PC-3 (cell line): ENCODE measurements around the gene LYRM9.
"Not testable (repeated sequence)": the region's sequence is repeated elsewhere in the genome, so short reads cannot be mapped to it uniquely, and the experiment has no call there.

Experiments used
- EZH2 ChIP-seq: fragments of 300-600 bp; sonication (generic); IDR thresholded peaks from one replicate; pipeline ENCODE4 v1.6.1; 2017; ENCODE audit warnings: antibody characterized with exemption, mild to moderate bottlenecking, low read length; ENCODE audit not compliant: unreplicated experiment
- TF ChIP-seq, protein P1 (sequence below): fragments of 300-600 bp; sonication (generic); conservative IDR thresholded peaks from 2 replicates; pipeline ENCODE4 v1.5.1; 2017; ENCODE audit warnings: antibody characterized with exemption, low read depth, mild to moderate bottlenecking, low read length

DNA sequence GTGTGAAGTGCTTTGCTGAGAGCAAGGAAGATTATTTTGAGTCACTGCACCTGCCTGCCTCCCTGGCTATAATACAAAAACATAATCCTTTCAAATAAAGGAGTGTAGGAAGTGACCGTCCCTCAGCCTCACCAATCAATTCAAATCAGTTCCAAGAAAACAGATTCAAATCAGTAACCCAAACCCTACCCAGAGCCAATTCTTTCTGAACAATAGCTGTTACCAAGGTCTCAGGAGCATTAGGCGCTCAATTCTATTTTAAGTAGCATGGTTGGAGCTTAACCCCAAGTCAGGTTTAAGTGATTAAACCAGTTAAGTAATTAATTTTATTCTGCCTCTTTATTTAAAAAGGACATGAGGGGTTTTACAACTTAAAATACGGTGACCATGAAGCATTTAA lies 54.6 kb downstream of the LYRM9 start:
- TF ChIP-seq, protein P1, sequence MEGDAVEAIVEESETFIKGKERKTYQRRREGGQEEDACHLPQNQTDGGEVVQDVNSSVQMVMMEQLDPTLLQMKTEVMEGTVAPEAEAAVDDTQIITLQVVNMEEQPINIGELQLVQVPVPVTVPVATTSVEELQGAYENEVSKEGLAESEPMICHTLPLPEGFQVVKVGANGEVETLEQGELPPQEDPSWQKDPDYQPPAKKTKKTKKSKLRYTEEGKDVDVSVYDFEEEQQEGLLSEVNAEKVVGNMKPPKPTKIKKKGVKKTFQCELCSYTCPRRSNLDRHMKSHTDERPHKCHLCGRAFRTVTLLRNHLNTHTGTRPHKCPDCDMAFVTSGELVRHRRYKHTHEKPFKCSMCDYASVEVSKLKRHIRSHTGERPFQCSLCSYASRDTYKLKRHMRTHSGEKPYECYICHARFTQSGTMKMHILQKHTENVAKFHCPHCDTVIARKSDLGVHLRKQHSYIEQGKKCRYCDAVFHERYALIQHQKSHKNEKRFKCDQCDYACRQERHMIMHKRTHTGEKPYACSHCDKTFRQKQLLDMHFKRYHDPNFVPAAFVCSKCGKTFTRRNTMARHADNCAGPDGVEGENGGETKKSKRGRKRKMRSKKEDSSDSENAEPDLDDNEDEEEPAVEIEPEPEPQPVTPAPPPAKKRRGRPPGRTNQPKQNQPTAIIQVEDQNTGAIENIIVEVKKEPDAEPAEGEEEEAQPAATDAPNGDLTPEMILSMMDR = not testable (repeated sequence)
- TF ChIP-seq EZH2 = not testable (repeated sequence)
